ENCODE measurements around the gene CRIM1. TPM values are rescaled to one million over a fixed set of nuclear protein-coding genes. Genes with fewer than 3 reads are reported as not detected.
A peak's percentile ranks its signal among the peaks of the same experiment; 100 is the strongest.

Gene CRIM1
- total RNA-seq, 2 donors from 2014 or later: 217 to 465 TPM

GRCh38 chr2:36520431-36520830 is 164.9 kb downstream of the CRIM1 start:
- no peaks in the 10 kb centered on the region for H3K9me3 ChIP-seq
- ATAC-seq (ENCODE audit: insufficient number of reproducible peaks, low FRiP score, low read depth): no peak
- no peaks in the 10 kb centered on the region for H3K27me3 ChIP-seq (replicated peaks; ENCODE audit: insufficient read depth)
- peaks cover 0 to 8% of the 10 kb centered on the region in 2 donors for H3K4me1 ChIP-seq (ENCODE audit: control insufficient read depth in 1 of 2, low read depth in 2 of 2)
- TF ChIP-seq, protein P1, sequence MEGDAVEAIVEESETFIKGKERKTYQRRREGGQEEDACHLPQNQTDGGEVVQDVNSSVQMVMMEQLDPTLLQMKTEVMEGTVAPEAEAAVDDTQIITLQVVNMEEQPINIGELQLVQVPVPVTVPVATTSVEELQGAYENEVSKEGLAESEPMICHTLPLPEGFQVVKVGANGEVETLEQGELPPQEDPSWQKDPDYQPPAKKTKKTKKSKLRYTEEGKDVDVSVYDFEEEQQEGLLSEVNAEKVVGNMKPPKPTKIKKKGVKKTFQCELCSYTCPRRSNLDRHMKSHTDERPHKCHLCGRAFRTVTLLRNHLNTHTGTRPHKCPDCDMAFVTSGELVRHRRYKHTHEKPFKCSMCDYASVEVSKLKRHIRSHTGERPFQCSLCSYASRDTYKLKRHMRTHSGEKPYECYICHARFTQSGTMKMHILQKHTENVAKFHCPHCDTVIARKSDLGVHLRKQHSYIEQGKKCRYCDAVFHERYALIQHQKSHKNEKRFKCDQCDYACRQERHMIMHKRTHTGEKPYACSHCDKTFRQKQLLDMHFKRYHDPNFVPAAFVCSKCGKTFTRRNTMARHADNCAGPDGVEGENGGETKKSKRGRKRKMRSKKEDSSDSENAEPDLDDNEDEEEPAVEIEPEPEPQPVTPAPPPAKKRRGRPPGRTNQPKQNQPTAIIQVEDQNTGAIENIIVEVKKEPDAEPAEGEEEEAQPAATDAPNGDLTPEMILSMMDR (IDR thresholded peaks at IDR 0.05): no peak
- H3K36me3 ChIP-seq: peaks cover 45% of the 10 kb centered on the region
- no peak for DNase-seq (ENCODE audit: low spot score)
- no peak overlapping the region for H3K27ac ChIP-seq
- H3K4me3 ChIP-seq: no peak overlapping the region

GRCh38 chr2:36523153-36523552 is 167.6 kb downstream of the CRIM1 start:
- Histone ChIP-seq H3K4me1 (ENCODE audit: control insufficient read depth in 1 of 2, low read depth in 2 of 2) (peaks cover 0 to 22% of the 10 kb centered on the region in 2 donors), H3K4me3 (no peak overlapping the region), H3K36me3 (peaks cover 33% of the 10 kb centered on the region), H3K9me3 (no peaks in the 10 kb centered on the region), H3K27ac (no peak overlapping the region), H3K27me3 (replicated peaks; ENCODE audit: insufficient read depth) (no peaks in the 10 kb centered on the region)
- DNase-seq (ENCODE audit: low spot score) (no peak), ATAC-seq (ENCODE audit: insufficient number of reproducible peaks, low FRiP score, low read depth) (no peak)
- TF ChIP-seq, protein P1 (IDR thresholded peaks at IDR 0.05): no peak

DNA sequence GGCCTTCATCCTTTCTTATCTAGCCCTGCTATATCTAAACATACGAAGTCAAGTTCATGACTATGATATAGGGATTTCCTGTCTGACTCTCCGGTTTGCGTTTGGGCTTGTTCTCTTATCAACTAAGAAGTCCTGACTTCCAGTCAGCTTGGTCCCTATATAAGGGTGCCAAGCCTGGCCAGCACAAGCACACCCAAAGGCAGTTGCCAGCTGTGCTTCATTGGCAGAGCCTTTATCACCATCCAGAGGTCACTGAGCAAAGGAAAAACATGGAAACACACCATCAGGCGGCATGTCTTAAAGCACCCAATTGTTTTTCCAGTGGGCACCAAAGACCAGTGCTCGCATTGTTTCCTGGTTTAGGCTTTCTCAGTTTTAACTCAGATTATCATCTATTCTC is 169.7 kb downstream of the CRIM1 start:
- TF ChIP-seq, protein P1 (IDR thresholded peaks at IDR 0.05): no peak
- Histone ChIP-seq H3K27me3 (replicated peaks; ENCODE audit: insufficient read depth) (no peaks in the 10 kb centered on the region), H3K4me1 (ENCODE audit: control insufficient read depth in 1 of 2, low read depth in 2 of 2) (peaks cover 13 to 39% of the 10 kb centered on the region in 2 donors), H3K9me3 (no peaks in the 10 kb centered on the region), H3K27ac (peak overlapping the region; percentile 19 to 50), H3K4me3 (no peak overlapping the region), H3K36me3 (peaks cover 21% of the 10 kb centered on the region)
- DNase-seq (ENCODE audit: low spot score) (no peak), ATAC-seq (ENCODE audit: insufficient number of reproducible peaks, low FRiP score, low read depth) (no peak)

GRCh38 chr2:36526226-36526625 is 170.6 kb downstream of the CRIM1 start:
- peaks cover 14% of the 10 kb centered on the region for H3K36me3 ChIP-seq
- H3K4me1 ChIP-seq (ENCODE audit: control insufficient read depth in 1 of 2, low read depth in 2 of 2): peaks cover 19 to 49% of the 10 kb centered on the region in 2 donors
- ATAC-seq (ENCODE audit: insufficient number of reproducible peaks, low FRiP score, low read depth) (no peak), DNase-seq (ENCODE audit: low spot score) (no peak)
- TF ChIP-seq, protein P1 (IDR thresholded peaks at IDR 0.05): no peak
- no peaks in the 10 kb centered on the region for H3K27me3 ChIP-seq (replicated peaks; ENCODE audit: insufficient read depth)
- no peaks in the 10 kb centered on the region for H3K9me3 ChIP-seq
- peak overlapping the region in 1 of 2 donors; percentile 50 for H3K27ac ChIP-seq
- no peak overlapping the region for H3K4me3 ChIP-seq

- no peak overlapping the region for H3K4me3 ChIP-seq
- peak overlapping the region; percentile 14 to 19 for H3K27ac ChIP-seq
- TF ChIP-seq, protein P1 (IDR thresholded peaks at IDR 0.05): no peak
- DNase-seq (ENCODE audit: low spot score) (no peak), ATAC-seq (ENCODE audit: insufficient number of reproducible peaks, low FRiP score, low read depth) (no peak)
- H3K36me3 ChIP-seq: peaks cover 8% of the 10 kb centered on the region
- H3K27me3 ChIP-seq (replicated peaks; ENCODE audit: insufficient read depth): no peaks in the 10 kb centered on the region
- no peaks in the 10 kb centered on the region for H3K9me3 ChIP-seq
- peaks cover 19 to 51% of the 10 kb centered on the region in 2 donors for H3K4me1 ChIP-seq (ENCODE audit: control insufficient read depth in 1 of 2, low read depth in 2 of 2)
Observed at GRCh38 chr2:36528274-36528673, 172.7 kb downstream of the CRIM1 start.

Measured in thoracic aorta (tissue), 2 donors.